ENCODE results near the gene SMIM20.

DNA sequence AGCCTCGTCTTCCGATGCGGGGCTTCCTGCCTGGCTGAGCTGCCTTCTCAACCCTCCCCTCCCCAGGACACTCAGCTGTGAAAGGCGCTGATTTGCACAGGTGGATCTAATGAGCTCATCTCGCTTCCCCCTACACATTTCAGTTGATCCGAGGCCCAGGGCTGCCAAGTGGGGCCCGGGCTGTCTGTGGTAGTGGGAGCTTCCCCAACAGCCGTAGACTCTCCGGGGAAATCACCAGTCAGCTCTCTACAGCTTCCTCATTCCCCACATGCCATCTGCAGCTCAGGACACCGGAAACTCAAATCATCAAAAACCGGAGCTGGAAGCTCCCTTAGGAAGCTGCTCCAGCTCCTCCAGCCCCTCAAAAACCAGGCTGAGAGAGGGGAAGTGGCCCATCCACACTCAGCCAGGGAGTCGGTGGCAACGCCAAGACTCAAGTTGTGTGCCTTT lies 56.2 kb downstream of the SMIM20 start:
- TF ChIP-seq, protein P1, sequence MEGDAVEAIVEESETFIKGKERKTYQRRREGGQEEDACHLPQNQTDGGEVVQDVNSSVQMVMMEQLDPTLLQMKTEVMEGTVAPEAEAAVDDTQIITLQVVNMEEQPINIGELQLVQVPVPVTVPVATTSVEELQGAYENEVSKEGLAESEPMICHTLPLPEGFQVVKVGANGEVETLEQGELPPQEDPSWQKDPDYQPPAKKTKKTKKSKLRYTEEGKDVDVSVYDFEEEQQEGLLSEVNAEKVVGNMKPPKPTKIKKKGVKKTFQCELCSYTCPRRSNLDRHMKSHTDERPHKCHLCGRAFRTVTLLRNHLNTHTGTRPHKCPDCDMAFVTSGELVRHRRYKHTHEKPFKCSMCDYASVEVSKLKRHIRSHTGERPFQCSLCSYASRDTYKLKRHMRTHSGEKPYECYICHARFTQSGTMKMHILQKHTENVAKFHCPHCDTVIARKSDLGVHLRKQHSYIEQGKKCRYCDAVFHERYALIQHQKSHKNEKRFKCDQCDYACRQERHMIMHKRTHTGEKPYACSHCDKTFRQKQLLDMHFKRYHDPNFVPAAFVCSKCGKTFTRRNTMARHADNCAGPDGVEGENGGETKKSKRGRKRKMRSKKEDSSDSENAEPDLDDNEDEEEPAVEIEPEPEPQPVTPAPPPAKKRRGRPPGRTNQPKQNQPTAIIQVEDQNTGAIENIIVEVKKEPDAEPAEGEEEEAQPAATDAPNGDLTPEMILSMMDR (IDR thresholded peaks at IDR 0.05), result no peak
- no peak for TF ChIP-seq ZFX (IDR thresholded peaks at IDR 0.05; ENCODE audit: borderline replicate concordance)

All from 22Rv1 (cell line).